DMS153 (cell line): ENCODE data around the gene GAS6.
A peak's percentile ranks its signal among the peaks of the same experiment; 100 is the strongest.
"Not testable (repeated sequence)": the region's sequence is repeated elsewhere in the genome, so short reads cannot be mapped to it uniquely, and the experiment has no call there.

ENCODE experiments used
- DNase-seq: peaks from one replicate; lab custom pipeline; 2025; lab: John Stamatoyannopoulos, UW

Gene GAS6

GRCh38 chr13:113837560-113838355, 26.1 kb downstream of the GAS6 start:
- peak; percentile 35 for DNase-seq

GRCh38 chr13:113836768-113837559, 26.9 kb downstream of the GAS6 start:
- no peak for DNase-seq

- peak; percentile 48 for DNase-seq
Observed at GRCh38 chr13:113835461-113836270, 28.2 kb downstream of the GAS6 start.

GRCh38 chr13:113834496-113835200, 29.2 kb downstream of the GAS6 start:
- DNase-seq, result no peak

- DNase-seq, result not testable (repeated sequence)
Observed at GRCh38 chr13:113834006-113834405, 29.9 kb downstream of the GAS6 start.

- DNase-seq, result no peak
Observed at GRCh38 chr13:113833111-113833830, 30.6 kb downstream of the GAS6 start.

- DNase-seq, result no peak
Observed at GRCh38 chr13:113832631-113833030, 31.2 kb downstream of the GAS6 start.

- DNase-seq, result no peak
Observed at GRCh38 chr13:113832205-113832604, 31.7 kb downstream of the GAS6 start.

- no peak for DNase-seq
Observed at GRCh38 chr13:113831061-113831460, 32.8 kb downstream of the GAS6 start.

- DNase-seq, result not testable (repeated sequence)
Observed at GRCh38 chr13:113830426-113830950, 33.4 kb downstream of the GAS6 start.

- no peak for DNase-seq
Observed at GRCh38 chr13:113828282-113828825, 35.5 kb downstream of the GAS6 start.

- DNase-seq, result no peak
Observed at GRCh38 chr13:113827021-113827420, 36.9 kb downstream of the GAS6 start.

- not testable (repeated sequence) for DNase-seq
Observed at GRCh38 chr13:113826446-113826845, 37.4 kb downstream of the GAS6 start.

GRCh38 chr13:113825841-113826240, 38.0 kb downstream of the GAS6 start:
- DNase-seq, result no peak

- no peak for DNase-seq
Observed at GRCh38 chr13:113823771-113824170, 40.1 kb downstream of the GAS6 start.

- no peak for DNase-seq
Observed at GRCh38 chr13:113822956-113823744, 40.7 kb downstream of the GAS6 start.

GRCh38 chr13:113822266-113822665, 41.6 kb downstream of the GAS6 start:
- no peak for DNase-seq

- DNase-seq, result no peak
Observed at GRCh38 chr13:113821847-113822246, 42.0 kb downstream of the GAS6 start.

GRCh38 chr13:113820813-113821651, 42.8 kb downstream of the GAS6 start:
- peak; percentile 40 for DNase-seq
